Karpas-422 (cell line): Measurements from ENCODE around the gene LIMCH1. TPM values are rescaled to one million over a fixed set of nuclear protein-coding genes. Genes with fewer than 3 reads are reported as not detected.
A peak's percentile ranks its signal among the peaks of the same experiment; 100 is the strongest.
"Not testable (repeated sequence)": the region's sequence is repeated elsewhere in the genome, so short reads cannot be mapped to it uniquely, and the experiment has no call there.

ENCODE experiments used
- DNase-seq: peaks from one replicate; pipeline ENCODE4 v3.0.0-alpha.2; 2015
- H2AFZ ChIP-seq: fragments of 200-600 bp; sonication (generic); 2 replicates; pipeline ENCODE4 v1.6.1; 2014; ENCODE audit warnings: antibody characterized with exemption, low read length, mixed read lengths
- H3K27ac ChIP-seq: fragments of 200-600 bp; sonication (generic); 2 replicates; pipeline ENCODE4 v1.5.1; 2014; ENCODE audit warnings: mild to moderate bottlenecking, low read length, moderate library complexity
- H3K27me3 ChIP-seq: fragments of 200-600 bp; sonication (generic); 2 replicates; pipeline ENCODE4 v1.6.1; 2014; ENCODE audit warnings: low read length, mixed read lengths
- H3K36me3 ChIP-seq: fragments of 200-600 bp; sonication (generic); 2 replicates; pipeline ENCODE4 v1.6.1; 2014; ENCODE audit warnings: low read length, mixed read lengths; ENCODE audit not compliant: insufficient read depth
- H3K4me1 ChIP-seq: fragments of 200-600 bp; sonication (generic); 2 replicates; pipeline ENCODE4 v1.6.1; 2014; ENCODE audit warnings: mild to moderate bottlenecking, low read length, mixed read lengths
- H3K4me2 ChIP-seq: fragments of 200-600 bp; sonication (generic); 2 replicates; pipeline ENCODE4 v1.6.1; 2014; ENCODE audit warnings: low read length, low read depth, mild to moderate bottlenecking; ENCODE audit not compliant: poor library complexity, severe bottlenecking
- H3K4me3 ChIP-seq: fragments of 200-600 bp; sonication (generic); 2 replicates; pipeline ENCODE4 v1.5.1; 2014; ENCODE audit warnings: mild to moderate bottlenecking, antibody characterized with exemption, low read length, mixed read lengths
- H3K79me2 ChIP-seq: fragments of 200-600 bp; sonication (generic); 2 replicates; pipeline ENCODE4 v1.6.1; 2014; ENCODE audit warnings: mild to moderate bottlenecking, low read length, mixed read lengths
- H3K9ac ChIP-seq: fragments of 200-600 bp; sonication (generic); 2 replicates; pipeline ENCODE4 v1.6.0; 2014; ENCODE audit warnings: low read length
- H3K9me2 ChIP-seq: fragments of 200-600 bp; sonication (generic), shearing (Covaris generic); replicated peaks from 2 replicates; pipeline ENCODE4 v1.6.0; 2014; ENCODE audit warnings: mild to moderate bottlenecking, low read length, moderate library complexity; ENCODE audit not compliant: insufficient read depth
- H3K9me3 ChIP-seq: fragments of 300-700, 200-600 bp; sonication (generic); 2 replicates; pipeline ENCODE4 v1.6.1; 2014; ENCODE audit warnings: low read length, mixed read lengths
- H4K20me1 ChIP-seq: fragments of 200-600 bp; sonication (generic); 2 replicates; pipeline ENCODE4 v1.6.1; 2014; ENCODE audit warnings: mild to moderate bottlenecking, antibody characterized with exemption, low read length, low read depth; ENCODE audit not compliant: insufficient read depth
- total RNA-seq: library from RNA; depleted of rRNA; stranded (reverse); fragments of >200 nt; shearing (Covaris generic); gene quantifications from 2 replicates; pipeline ENCODE4 v1.2.3, GENCODE V29; 2014; ENCODE audit warnings: low replicate concordance

Gene LIMCH1
- total RNA-seq, 1 experiment from 2014 or later = not detected

DNA sequence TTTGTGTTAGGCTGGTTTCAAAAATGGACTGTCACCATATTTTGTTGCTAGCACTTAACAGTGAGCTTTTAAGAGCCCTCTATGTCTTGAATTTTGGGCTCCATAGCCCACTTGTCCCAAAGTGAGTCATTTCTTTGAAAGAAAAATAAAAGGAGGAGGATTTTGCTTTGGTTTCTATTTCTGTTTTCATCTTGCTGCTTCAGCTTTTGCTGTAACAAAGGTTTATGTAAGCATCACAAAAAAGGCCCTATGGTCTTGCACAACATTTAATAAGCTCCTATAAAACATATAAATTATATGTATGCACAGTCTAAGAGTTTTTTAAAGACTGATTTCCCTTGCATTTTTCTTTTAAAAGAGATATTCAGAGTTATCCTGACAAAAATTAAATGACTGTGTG, 105.4 kb downstream of the LIMCH1 start:
- H3K9me2 ChIP-seq = no peaks in the 10 kb centered on the region
- 0 out of 2 replicates have a peak, but pooled peaks cover 2% of the 10 kb centered on the region for H3K27me3 ChIP-seq
- H3K27ac ChIP-seq = no peak overlapping the region
- H3K79me2 ChIP-seq = no peaks in the 10 kb centered on the region
- no peaks in the 10 kb centered on the region for H4K20me1 ChIP-seq
- no peak overlapping the region for H3K9ac ChIP-seq
- DNase-seq = no peak
- no peaks in the 10 kb centered on the region for H3K9me3 ChIP-seq
- no peak overlapping the region for H3K4me3 ChIP-seq
- H2AFZ ChIP-seq = no peak overlapping the region
- H3K36me3 ChIP-seq = no peaks in the 10 kb centered on the region
- no peaks in the 10 kb centered on the region for H3K4me1 ChIP-seq
- H3K4me2 ChIP-seq = no peak overlapping the region

DNA sequence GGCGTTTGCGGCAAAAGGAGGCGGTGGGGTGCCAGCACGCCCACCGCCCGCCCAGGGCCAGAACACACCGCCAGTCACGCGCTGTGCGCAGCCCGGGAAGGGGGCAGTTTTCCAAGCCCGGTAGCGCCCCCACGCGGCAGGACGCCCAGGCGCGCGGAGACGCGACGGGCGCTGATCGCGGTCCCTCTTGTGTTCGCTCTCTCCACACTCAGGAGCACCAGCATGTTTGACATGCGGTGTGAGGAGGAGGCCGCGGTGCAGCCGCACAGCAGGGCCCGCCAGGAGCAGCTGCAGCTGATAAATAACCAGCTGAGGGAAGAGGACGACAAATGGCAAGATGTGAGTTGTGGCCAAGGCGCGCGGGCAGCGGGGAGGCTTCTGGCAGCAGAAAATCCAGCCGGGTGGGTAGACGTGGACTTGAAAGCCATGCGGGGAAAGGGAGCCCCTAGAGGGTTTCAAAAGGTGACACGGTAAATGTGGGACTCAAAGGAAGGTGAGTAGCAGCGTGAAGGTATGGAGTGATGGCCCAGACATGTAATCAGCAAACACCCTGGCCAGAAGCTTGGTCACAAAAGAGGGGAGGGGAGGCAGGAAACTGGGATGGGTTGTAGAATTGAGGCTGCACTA, 106.4 kb downstream of the LIMCH1 start:
- Histone ChIP-seq H3K79me2 (no peaks in the 10 kb centered on the region), H3K4me2 (no peak overlapping the region), H4K20me1 (no peaks in the 10 kb centered on the region), H3K4me1 (no peaks in the 10 kb centered on the region), H3K27me3 (no peaks in the 10 kb centered on the region), H3K36me3 (no peaks in the 10 kb centered on the region), H2AFZ (no peak overlapping the region), H3K9me3 (no peaks in the 10 kb centered on the region), H3K4me3 (no peak overlapping the region), H3K9me2 (no peaks in the 10 kb centered on the region), H3K27ac (no peak overlapping the region), H3K9ac (no peak overlapping the region)
- DNase-seq = no peak

DNA sequence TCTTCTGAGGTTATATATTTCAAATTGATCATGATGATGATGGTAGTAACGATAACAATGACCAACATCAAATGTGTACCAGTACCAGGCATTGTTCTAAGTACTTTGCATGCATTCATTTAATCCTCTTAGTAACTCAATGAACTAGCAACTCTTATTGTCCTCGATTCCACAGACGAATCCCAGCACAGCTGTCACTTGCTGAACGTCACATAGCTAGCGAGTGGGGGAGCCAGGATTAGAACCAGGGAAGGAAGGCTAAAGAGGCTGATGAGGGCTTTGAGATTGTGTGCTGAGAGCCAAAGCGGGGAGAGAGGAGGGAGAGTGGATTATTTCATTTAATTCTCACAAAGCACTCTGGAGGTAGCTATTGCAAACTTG, 106.9 kb downstream of the LIMCH1 start:
- DNase-seq = no peak
- Histone ChIP-seq H3K9me2 (no peaks in the 10 kb centered on the region), H3K9me3 (no peaks in the 10 kb centered on the region), H3K27ac (no peak overlapping the region), H4K20me1 (no peaks in the 10 kb centered on the region), H3K79me2 (no peaks in the 10 kb centered on the region), H3K9ac (no peak overlapping the region), H3K27me3 (no peaks in the 10 kb centered on the region), H3K4me2 (no peak overlapping the region), H3K36me3 (no peaks in the 10 kb centered on the region), H3K4me3 (no peak overlapping the region), H3K4me1 (no peaks in the 10 kb centered on the region), H2AFZ (no peak overlapping the region)

- H3K27me3 ChIP-seq = no peaks in the 10 kb centered on the region
- no peak overlapping the region for H3K27ac ChIP-seq
- no peaks in the 10 kb centered on the region for H3K9me2 ChIP-seq
- H4K20me1 ChIP-seq = no peaks in the 10 kb centered on the region
- no peak overlapping the region for H3K9ac ChIP-seq
- H3K4me1 ChIP-seq = no peaks in the 10 kb centered on the region
- no peak overlapping the region for H3K4me2 ChIP-seq
- DNase-seq = no peak
- no peaks in the 10 kb centered on the region for H3K79me2 ChIP-seq
- H3K4me3 ChIP-seq = no peak overlapping the region
- H3K9me3 ChIP-seq = no peaks in the 10 kb centered on the region
- no peaks in the 10 kb centered on the region for H3K36me3 ChIP-seq
- H2AFZ ChIP-seq = no peak overlapping the region
Measured at GRCh38 chr4:41645728-41646390, 107.9 kb downstream of the LIMCH1 start.

DNA sequence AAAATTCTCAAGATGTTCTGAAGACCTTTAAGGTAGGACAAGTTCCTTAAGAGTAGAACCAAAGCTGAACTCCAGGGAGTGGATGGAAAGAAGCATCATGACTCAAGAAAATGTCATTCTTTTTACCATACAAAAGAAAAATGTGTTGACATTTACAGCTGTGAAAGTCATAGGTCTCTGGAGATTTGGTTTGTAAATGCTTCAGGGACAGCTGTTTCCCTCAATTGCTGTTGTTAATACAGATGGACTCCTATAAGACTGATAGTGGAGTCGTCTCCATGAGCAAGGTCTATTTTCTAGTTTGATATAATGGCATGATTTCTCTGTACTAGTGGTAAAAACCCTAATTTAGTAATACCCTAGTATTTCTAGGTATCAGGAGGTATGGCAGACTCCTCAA, 108.9 kb downstream of the LIMCH1 start:
- Histone ChIP-seq H3K9me2 (no peaks in the 10 kb centered on the region), H3K27ac (no peak overlapping the region), H3K79me2 (no peaks in the 10 kb centered on the region), H2AFZ (no peak overlapping the region), H3K27me3 (no peaks in the 10 kb centered on the region), H3K4me1 (no peaks in the 10 kb centered on the region), H3K4me2 (no peak overlapping the region), H3K9me3 (no peaks in the 10 kb centered on the region), H3K9ac (no peak overlapping the region), H3K36me3 (no peaks in the 10 kb centered on the region), H3K4me3 (no peak overlapping the region), H4K20me1 (no peaks in the 10 kb centered on the region)
- DNase-seq = no peak

DNA sequence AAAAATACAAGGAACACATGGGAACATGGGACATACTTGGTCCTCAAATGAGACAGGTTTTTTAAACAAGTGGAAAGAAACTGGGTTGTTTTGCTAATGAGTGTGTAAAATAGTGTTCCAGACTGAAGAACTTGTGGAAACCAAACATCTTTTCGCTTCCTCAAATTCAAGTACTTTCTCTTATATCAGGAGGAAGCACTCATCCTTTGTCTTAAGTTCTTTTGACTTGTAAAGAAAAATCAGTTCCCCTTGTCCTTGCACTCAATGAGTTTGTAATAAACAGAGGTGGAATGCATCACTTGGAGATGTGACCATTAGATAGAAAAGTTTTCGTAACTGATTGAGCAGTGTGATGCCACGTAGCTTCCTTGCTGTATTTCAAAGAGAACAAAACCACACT, 109.4 kb downstream of the LIMCH1 start:
- H2AFZ ChIP-seq = no peak overlapping the region
- H3K36me3 ChIP-seq = no peaks in the 10 kb centered on the region
- no peaks in the 10 kb centered on the region for H3K79me2 ChIP-seq
- peak; percentile 45 for DNase-seq
- no peak overlapping the region for H3K4me2 ChIP-seq
- H3K4me1 ChIP-seq = no peaks in the 10 kb centered on the region
- no peaks in the 10 kb centered on the region for H3K9me3 ChIP-seq
- no peaks in the 10 kb centered on the region for H3K9me2 ChIP-seq
- H3K27me3 ChIP-seq = no peaks in the 10 kb centered on the region
- H3K9ac ChIP-seq = no peak overlapping the region
- no peaks in the 10 kb centered on the region for H4K20me1 ChIP-seq
- H3K27ac ChIP-seq = no peak overlapping the region
- H3K4me3 ChIP-seq = no peak overlapping the region

DNA sequence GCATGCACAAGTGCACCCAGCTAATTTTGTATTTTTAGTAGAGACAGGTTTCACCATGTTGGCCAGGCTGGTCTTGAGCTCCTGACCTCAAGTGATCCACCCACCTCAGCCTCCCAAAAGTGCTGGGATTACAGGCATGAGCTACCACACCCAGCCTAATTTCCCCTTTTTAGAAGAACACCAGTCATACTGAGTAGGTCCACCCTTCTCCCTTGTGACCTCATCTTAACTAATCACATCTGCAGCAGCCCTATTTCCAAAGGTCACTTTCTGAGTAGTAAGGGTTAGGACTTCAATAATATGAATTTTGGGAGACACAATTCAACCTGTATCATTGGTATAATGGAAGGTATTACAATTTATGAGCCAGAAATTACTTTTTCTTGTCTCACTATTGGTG, 113.2 kb downstream of the LIMCH1 start:
- H3K9ac ChIP-seq, H3K4me1 ChIP-seq, H3K9me2 ChIP-seq, H3K9me3 ChIP-seq, H3K27ac ChIP-seq, H3K27me3 ChIP-seq, H2AFZ ChIP-seq, DNase-seq, H3K4me2 ChIP-seq, H3K36me3 ChIP-seq, H4K20me1 ChIP-seq, H3K79me2 ChIP-seq, H3K4me3 ChIP-seq: not testable (repeated sequence)

GRCh38 chr4:41652971-41653370, 115.0 kb downstream of the LIMCH1 start:
- Histone ChIP-seq H3K27me3 (peaks cover 3% of the 10 kb centered on the region; the same call in 1 of the 2 replicates), H3K9ac (no peak overlapping the region), H3K9me2 (no peaks in the 10 kb centered on the region), H2AFZ (no peak overlapping the region), H3K36me3 (no peaks in the 10 kb centered on the region), H4K20me1 (no peaks in the 10 kb centered on the region), H3K9me3 (no peaks in the 10 kb centered on the region), H3K4me3 (no peak overlapping the region), H3K27ac (no peak overlapping the region), H3K79me2 (no peaks in the 10 kb centered on the region), H3K4me2 (no peak overlapping the region), H3K4me1 (no peaks in the 10 kb centered on the region)
- no peak for DNase-seq
